Activated T-cell treated with anti-CD3 and anti-CD28 coated beads, Interleukin-2, amount 50 U/mL, for 1 hour (primary cell): ENCODE data around the gene ADARB2.

Experiments
- DNase-seq: peaks from one replicate; pipeline ENCODE4 v3.0.0-alpha.2; 2020

The ADARB2 gene

DNA sequence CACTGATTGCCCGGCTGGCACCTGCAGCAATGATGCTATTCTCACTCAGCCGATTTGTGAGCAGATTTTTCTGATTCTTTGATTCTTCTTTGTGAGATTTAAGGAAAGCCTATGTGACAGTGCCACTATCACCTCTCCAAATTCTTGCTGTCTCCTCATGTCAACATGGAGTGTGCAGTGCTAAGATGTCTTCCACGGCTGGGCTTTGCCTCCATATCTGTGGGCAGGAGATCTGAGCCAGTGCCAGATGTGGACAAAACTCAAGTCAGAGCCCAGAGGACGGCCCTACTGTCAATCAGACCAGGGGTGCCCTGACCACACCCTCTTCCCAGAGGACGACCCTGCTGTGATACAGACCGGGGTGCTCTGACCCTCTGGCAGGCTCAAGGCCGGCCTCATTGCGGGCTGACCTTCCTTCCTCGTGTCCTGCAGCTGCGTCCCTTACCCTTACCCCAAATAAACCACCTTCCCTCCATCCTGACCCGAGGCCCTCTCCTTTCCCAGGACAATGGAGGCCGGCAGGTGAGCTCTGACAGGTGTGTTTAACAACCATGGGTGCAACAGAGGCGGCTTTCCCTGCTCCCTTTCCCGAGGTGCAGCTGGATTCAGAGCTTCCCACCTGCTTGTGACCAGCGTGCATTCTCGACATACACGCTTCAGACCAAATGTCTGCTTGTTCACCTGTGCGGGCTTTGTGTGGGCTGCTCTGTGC is 221.4 kb downstream of the ADARB2 start:
- DNase-seq, result no peak

DNA sequence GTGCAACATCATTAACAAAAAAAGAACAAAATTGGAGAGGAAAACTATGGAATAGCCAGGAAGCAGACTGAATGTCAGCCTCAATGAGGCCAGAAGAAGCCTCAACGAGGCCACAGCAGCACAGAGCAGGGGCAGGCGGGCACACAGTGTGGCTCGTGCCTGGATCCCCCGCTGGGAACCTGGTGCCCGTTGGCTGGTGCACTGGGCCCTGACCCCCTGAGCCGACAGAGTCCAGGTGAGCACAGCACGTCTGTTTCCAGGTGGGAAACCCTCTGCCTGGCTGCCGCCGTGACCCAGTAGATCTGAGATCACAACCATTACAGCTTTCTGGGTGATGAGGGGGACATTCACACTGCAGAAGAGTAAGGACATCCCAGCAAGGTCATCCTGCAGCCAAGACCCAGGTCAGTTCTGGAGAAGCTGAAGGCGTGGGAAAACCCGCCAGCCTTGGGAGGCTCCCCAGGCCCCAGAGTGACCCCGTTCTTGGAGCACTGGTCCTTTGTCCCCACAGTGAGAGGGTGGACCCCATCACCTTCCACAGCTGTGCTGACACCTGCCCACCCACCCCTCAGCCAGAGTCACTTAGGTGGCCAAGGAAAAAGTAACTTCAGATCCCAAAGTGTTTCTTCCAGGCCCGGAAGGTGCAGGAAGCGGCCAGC is 222.1 kb downstream of the ADARB2 start:
- DNase-seq, result no peak

DNA sequence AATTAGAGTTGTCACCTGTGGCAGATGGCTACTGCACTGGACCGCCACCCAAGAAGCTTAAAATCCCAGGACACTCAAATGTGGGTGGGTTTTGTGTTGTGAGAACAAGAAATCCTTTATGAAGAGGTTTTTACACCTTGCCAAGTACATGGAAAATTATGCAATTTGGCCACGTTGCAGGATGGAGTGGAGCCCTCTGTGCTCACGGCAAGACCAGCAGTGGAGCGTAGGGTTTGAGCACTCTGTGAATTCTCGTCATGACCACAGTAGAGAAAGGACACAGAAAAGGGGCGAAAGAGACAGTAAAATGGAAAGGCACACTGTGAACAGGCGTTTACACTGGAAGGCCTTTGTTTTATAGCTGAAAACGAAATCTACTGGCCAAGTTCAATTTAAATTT is 222.6 kb downstream of the ADARB2 start:
- DNase-seq, result no peak

DNA sequence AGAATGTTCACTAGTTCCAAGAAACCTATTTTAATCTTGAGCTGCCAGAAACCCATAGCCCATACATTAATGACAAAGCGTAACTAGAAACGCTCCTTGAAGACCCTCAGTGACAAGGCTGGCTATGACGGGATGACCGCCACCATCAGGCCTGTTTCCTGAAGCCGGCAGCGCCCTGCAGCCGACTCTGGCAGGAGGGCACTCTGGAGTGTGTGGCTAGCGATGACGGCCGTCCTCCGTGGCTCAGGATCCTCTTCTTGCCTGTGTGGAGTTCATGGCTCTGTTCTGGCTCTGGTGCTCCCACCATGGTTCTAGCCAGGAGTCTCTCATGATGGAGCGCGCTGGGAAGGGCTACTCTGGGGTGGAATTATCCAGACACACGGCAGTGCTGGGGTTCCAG is 224.1 kb downstream of the ADARB2 start:
- DNase-seq, result no peak

DNA sequence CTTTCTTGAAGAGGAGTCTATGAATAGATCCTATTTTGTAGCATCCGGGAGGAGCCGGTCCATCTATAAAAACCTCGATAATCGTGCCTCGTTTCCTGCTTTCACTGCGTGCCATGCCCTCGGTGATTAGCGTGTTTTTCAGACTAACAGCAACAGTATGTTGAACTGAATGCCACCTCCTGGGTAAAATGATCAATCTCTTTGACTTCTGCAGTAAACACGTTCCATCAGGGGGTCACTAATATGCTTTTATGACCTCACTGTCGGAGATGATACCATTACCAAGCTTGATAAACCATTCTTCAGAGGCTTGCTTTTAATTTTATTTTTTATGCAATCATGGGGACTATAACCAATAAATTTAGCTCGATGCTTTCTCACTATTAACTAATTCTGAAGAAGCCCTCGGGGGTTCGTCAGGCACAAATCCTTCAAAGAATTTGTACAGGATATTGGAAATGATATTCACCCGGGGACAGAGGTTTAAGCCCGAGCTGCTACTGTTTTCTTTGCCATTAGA is 228.3 kb downstream of the ADARB2 start:
- DNase-seq, result no peak

DNA sequence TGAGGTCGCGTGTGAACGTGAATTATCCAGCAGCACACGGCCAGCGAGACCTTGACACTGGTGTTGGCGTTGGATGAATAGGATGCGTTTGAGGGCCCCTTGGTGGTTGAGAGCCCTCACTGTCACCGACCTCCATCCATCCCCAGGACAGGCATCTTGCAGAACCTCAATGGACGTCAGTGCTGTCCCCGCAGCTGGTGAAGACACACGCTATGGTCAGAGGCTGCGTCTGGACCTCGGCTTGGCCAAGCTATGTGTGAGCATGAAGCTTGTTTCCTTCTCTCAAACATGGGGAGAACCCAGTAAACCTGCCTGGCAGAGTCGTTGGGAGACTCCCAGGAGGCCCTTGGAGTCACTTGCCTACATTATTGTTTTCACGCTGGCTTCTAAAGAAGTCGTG is 229.2 kb downstream of the ADARB2 start:
- no peak for DNase-seq

DNA sequence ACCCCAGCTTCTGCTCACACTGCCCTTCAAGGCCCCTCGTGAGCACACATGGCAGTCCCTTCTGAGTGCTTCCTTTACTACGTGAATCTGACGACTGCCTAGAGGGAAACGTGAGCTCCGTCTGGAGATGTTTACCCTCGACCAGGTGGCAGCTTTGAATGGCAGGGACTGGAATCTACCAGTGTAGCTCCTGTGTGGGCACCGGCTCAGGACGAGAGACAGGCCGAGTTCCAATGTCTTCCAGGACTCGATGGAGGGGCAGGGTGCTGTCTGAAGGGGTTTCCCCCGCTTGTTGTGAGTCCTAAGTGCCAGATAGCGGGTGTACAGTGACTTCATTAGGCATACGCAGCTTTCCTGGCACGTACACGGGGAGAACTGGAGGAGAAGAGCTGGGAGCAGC is 229.9 kb downstream of the ADARB2 start:
- no peak for DNase-seq

DNA sequence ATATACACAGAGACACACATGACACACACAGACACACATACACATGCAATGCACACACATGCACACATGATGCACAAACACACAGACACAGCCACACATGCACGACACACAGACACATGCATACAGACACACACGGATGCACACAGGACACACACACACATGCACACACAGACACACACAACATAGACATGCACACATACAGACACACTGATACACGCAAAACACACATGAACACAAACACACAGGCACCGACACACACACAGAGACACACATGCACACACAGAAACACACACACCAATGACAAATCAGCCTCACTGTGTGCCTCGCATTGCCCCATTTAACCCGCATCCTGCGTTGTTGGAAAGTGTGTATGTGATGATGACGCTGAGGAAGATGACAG is 232.4 kb downstream of the ADARB2 start:
- DNase-seq, result no peak

DNA sequence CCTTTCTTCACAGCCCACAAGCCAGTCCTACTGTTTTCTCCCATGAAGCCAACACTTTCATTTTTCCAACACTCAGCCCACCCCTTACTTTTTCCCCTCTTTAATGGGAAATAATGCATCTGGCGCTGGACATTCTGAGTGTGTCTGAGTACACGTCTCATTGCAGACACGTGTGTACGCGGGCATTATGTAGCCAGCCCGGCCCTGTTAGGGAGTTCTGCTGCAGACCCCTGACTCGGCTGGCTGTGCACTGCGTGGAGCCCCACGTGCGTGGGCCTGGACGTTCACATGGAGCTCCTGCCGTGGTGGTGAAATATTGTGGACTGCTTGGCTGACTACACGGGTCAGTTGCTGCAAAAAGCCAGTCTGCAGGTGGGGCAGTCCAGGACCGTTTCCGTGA is 233.0 kb downstream of the ADARB2 start:
- DNase-seq, result no peak

DNA sequence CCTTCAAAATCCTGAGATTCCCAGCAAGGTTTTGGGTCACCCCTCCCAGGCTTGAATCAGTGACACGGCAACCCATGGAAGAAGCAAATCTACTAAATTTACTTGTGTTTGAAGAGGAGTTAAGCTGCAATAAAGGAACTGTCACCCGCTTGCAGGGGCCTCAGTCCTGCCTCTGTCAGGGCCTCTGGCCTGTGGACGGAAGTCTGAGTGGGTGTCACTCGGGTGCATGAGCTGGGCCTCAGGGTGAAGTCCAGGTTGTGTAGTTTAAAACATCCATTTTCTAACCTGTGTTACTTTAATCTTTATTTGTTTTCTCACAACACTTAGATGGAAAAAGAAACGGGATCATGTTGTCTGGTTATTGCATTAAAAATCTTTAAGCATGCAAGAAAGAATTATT is 234.9 kb downstream of the ADARB2 start:
- no peak for DNase-seq

DNA sequence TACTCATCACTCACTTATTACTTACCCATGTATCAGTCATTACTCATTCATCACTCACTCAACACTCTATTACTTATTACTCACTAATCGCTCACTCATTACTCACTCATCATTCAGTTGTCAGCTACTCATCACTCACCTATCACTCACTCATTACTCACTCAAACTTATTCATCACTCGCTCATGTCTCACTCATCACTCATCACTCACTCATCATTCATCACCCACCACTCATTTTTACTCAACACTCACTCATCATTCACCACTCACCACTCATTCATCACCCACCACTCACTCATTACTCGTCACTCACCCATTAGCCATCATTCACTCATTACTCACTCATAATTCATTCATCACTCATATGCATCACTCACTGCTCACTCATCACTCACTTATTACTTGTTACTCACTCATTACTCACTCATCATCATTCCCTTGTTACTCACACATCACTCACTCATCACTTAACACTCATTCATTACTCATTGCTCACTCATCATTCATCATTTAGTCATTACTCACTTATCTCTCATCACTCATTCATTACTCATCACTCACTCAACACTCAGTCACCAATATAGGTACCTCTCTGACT is 237.9 kb downstream of the ADARB2 start:
- DNase-seq, result no peak

DNA sequence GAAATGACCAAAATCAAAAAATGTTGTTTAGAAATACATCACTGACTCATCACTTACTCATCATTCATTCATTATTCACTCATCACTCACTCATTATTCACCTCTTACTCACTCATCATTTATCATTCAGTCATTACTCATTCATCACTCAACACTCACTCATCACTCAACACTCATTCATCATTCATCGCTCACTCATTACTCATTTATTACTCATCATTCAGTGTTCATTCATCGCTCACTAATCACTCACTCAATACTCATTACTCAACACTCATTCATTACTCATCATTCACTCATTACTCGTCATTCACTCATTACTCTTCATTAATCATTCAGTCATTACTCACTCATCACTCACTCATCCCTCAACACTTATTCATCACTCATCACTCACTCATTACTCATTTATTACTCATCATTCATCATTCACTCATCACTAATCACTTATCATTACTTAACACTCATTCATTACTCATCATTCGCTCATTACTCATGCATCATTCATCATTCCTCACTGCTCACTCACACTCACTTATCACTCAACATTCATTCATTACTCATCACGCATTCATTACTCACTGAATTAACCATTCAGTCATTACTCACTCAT is 238.5 kb downstream of the ADARB2 start:
- no peak for DNase-seq

DNA sequence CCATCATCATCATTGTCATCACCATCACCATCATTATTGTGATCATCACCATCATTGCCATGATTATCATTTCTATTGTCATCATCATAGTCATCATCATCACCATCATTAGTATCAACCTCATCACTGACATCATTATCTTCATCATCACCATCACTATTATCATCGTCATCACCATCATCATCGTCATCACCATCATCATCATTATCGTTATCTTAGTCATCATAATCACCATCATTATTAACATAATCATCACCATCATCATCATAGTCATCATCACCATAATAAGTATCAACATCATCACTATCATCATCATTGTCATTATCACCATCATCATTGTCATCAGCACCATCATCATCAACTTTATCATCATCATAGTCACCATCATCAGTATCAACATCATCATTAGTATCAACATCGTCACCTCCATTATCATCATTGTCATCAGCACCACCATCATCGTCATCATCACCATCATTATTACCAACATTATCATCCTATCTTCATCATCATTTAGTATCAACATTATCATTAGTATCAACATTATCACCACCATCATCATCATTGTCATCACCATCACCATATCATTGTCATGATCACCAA is 241.3 kb downstream of the ADARB2 start:
- no peak for DNase-seq

DNA sequence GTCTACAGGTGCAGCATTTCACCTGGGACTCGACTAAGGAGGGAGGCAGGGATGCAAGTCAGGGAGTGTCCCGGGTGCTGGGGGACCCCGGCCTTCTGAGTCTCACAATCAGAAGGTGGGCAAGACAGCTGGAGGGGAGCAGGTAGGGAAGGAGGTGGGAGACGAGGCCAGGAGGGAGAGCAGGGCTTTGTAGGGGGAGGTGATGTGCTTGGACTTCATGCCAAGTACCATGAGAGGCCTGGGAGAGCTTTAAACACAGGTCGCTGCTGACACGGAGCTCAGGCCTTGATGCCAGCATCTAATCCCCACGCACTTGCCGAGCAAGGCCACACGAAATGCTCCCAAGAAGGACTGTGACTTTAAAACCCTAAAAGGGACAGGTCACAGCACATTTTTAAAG is 244.7 kb downstream of the ADARB2 start:
- no peak for DNase-seq

DNA sequence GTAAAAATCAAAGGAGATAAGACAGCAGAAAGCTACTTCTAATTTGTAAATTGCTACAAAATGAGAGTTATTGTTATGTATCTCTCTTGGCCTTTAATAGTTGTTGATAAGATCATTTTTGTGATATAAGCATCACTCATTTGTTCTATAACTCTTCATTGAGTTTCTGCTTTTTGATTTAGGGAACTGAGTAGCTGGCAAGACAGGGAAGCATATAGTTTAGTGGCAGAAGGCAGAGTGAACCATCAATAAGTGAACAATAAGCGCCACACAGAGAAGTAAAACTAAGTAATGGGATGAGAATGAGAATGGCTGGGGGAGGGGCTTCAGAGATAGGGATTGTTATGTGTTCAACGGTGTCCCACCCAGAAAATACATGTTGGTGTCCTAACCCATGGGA is 245.4 kb downstream of the ADARB2 start:
- no peak for DNase-seq

DNA sequence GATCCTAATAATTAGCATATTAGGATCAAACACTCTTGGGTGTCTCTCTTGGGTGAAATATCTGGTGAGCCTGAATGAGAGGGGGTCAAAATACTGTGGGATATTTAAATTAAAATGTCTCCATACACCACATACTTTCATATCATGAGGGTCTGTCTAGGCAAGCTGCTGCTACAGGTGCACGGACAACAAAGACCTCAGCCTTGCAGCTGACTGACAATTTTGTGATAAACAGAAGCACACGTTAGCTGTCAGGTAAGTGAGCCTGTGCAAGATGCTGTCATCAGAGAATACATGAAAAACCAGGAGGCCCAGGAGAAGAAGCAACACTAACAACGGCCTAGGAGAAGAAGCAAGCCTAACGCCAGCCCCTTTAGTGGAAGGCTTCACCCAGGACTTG is 247.5 kb downstream of the ADARB2 start:
- DNase-seq, result no peak

DNA sequence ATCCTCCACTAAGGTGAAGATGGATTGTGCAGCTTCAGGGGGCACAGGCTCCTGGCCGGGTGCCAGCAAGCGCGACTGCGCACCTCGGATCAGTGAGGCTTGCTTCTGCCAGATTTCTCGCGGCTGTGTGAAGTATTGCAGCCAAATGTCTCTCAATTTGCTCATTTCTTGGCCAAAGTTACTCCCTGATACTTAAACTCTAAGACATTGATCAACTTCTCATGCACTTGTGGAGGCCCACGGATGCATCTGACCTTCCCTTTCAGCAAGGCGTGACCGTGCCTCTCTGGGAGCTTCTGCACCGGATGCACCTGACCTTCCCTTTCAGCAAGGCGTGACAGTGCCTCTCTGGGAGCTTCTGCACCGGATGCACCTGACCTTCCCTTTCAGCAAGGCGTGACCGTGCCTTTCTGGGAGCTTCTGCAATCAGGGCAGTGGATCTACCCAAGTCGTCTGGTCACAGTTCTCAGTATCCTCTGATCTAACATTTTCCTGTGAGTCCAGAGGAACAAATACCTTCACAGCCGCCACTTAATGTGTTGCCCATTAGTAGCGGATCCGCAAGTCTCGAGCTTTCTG is 248.3 kb downstream of the ADARB2 start:
- no peak for DNase-seq

DNA sequence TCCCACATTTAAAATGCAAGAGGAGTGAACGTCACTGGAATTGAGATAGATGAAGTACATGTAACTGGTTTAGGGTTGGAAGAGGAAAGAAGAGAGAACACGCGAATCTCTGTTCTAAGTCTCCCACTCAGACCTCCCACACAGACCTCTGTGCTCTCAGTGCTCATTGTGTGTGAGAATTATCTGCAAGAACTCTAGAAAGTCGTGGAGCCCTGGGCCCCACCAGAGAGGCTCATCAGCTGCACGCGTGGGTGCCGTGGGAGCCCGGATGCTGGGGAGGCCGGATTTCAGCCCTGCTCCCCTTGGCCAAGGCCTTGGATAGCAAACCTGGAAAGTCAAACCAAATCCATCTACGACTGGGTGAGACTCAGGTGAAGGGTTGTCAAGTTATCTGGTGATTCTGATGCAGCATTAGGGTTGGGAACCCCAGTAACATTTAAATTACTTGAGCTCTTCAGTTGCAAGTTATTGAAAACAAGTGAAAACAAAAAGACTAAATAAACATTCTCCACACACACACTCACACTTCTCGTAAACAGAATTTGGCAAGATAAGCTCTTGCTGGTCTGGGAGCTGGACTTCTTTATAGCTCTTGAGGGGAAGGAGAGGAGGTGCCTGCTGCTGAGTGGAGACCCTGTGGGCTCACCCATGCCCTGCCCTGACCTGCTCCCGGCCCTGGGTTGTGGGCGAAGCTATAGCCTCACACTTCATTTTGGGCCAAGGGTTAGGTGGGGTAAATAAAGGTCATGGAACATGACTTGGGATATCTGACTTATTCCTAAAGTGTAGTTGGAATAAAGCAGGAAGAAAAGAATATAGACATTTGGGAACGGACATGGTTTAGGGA is 250.3 kb downstream of the ADARB2 start:
- no peak for DNase-seq

DNA sequence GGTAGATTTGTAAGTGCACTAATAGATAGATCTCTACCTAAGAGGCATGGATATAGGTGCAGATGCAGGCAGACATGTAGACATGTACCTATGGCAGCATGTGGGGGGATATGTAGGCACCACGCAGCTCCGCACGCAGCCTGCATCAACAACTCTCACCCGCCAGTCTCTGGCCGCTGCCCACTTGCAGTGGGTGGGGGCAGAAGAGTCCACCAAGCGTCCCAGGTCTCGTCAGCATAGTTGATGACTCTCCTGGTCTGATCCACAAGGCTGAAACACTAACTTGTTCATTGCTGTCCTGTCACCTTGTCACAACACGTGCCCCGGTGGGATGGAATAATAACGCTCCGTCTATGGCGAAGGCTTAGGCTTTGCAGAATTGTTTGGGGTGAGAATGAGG is 252.0 kb downstream of the ADARB2 start:
- DNase-seq, result no peak

DNA sequence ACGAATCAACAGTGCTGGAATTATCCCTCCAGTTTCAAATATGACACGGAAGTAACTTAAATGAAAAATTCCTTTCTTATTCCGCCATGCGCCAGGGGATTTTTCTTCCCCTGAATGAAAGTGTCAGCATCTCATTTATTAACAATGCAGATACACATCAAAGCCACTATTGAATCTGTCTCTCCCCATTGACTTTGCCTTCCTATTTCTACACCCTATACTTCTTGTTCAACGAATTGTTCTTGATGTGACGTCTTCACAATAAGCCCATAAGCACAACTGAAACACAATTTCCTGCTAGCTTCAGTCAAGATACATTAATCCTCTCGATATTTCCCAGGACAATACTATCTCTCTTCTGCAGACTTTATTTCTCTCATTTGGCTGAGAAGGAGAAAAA is 253.5 kb downstream of the ADARB2 start:
- no peak for DNase-seq

DNA sequence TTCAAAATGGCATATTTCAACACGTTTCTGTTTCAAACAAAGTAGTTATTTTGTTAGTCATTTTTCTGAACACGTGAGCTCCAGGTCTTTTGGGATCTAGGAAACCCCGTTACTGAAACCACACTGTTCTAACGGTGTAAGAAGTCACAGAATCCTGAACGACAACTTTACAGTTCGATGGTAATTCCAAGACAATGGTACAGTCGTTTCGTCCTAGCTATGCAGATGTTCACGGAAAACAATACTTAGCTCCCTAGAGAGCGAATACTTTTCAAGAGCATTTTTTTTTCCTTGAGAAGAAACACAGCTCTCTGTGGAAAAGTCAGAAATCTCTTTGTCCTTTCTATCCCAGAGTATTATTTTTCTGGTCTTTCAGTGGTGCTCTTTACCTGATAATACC is 254.1 kb downstream of the ADARB2 start:
- no peak for DNase-seq

DNA sequence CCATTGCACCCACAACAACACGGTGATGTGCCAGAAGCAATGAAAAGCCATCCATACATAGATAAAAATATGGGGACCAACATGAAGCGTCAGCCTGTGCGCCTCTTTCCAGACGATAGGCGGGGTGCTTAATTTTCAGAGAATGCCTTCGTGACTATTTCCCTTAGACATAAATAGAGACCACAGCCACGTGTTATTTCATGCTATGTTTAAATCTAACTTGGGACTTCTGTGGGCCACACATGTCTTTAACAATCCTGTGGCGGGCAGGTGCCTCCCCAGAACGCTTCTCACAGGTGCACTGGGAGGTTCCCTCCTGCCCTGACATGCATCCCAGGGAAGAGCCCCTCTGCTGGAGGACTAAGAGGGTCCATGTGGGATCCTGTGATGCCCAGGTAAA is 259.7 kb downstream of the ADARB2 start:
- no peak for DNase-seq
